HG02970 (cell line): ENCODE measurements around the gene TCHP.

Experiments used
- ATAC-seq: cut with Tn5 transposase; IDR thresholded peaks from one replicate; pipeline ENCODE4 v1.9.1; 2021; ENCODE audit warnings: mild to moderate bottlenecking, moderate library complexity, moderate number of reproducible peaks; ENCODE audit not compliant: unreplicated experiment, low FRiP score

The TCHP gene

DNA sequence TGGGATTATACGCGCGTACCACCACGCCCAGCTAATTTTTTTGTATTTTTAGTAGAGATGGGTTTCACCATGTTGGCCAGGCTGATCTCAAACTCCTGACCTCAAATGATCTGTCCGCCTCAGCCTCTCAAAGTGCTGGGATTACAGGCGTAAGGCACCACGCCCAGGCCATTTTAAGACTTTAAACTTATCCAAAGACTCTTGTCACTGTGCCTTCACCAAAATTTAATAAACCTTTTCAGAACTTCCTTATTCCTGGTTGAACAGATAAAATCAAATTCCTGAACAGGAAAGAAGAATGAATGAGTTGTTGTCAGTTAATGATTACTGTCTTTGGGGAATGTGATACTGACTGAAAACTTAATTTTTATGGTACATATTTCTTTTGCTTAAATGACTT is 58.3 kb downstream of the TCHP start:
- ATAC-seq, result no peak

DNA sequence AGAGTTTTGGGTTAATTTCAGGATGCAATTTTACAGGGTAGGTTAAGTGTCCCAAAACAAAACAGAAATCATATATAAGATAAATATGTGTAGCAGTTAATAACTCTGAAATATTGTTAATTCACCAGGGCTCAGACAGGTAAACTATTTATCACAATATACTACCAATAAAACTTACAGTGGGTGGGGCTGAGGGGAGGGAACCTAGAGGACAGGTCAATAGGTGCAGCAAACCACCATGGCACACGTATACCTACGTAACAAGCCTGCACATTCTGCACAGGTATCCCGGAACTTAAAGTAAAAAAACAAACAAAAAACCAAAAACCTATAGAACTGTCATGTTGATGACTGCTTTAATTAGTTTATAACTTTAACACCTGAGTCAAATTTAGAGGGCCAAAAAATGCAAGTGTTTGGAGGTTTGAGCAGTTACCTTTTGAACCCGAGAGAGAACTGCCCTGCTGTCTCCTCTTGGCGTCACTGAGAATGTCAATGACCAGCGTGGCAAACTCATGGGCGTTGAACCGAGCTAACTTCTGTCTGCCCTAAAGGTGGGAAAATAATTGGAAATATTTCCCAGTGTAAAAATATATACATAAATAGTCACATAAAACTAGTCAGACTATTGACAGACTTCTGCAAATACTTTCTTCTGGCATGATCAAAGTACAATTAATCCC is 59.5 kb downstream of the TCHP start:
- no peak for ATAC-seq

DNA sequence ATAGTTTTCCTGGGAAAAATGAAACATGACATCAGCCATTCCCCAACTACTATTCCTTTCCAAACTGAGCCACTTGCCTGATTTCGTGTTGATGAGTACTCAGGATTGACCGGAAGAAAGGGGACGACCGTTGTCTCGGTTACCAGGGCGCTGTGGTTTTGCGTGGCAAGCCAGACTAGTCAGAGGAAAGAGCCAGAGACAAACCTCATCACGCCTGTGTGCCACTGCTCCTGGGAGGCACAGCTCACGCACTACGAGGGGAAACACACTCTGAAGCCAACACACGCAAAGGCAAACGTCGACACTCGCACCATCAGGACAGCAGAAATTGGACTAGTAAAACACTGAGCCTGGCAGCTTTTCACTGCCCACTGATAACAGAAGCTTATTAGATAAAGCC is 61.1 kb downstream of the TCHP start:
- ATAC-seq, result no peak

DNA sequence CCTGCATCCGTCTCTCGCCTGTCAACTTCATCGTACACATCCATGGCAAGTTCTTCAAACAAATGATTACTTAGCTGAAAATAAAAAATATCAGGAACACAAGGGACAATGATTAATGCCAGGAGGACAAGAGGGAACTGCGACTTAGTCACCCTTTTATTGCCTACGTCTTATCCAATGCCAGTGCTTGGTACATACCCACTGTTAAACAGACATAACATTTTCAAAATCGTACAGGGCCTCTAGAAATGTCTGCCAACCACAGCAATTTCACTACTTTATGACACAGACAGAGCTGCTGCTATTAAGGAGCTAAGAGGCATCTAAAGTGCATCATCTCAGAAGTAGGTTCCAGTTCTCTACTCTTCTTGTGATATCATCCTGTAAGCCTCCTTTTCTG is 61.5 kb downstream of the TCHP start:
- ATAC-seq, result no peak

DNA sequence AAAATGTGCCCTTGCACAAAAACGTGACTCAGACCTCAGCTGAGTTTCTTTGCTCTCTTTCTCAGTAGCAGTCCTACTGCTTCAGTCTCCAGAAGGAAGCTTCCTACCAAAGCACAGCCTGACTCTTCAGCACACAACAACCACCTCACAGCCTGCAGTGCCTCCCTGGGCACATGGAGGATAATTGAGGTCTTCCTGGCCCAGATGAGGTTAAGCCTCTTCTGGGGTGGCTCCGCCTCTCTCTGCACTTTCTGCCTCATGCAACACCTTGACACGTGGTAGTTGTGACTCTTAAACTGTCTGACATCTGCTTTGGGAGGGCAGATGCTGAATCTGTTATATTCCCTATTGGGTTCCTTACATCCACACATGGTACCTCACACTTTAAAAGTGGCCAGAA is 62.3 kb downstream of the TCHP start:
- no peak for ATAC-seq

DNA sequence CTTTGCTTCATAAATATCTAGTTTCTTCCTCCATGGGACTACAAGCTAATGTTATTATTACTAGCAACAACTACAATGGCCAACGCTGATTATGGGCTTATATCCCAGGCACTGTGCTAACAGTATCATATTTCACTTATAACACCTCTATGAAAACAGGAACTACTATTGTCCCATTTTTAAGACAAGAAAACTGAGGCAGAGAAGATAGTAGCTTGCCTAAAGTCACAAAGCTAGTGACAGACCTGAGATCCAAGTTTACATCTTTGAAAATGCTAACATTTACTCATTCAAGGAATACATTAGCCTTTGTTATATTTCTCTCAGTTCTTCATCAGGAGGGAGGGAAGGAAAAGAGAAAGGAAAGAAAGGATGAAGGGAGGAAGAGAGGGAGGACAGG is 63.3 kb downstream of the TCHP start:
- no peak for ATAC-seq

DNA sequence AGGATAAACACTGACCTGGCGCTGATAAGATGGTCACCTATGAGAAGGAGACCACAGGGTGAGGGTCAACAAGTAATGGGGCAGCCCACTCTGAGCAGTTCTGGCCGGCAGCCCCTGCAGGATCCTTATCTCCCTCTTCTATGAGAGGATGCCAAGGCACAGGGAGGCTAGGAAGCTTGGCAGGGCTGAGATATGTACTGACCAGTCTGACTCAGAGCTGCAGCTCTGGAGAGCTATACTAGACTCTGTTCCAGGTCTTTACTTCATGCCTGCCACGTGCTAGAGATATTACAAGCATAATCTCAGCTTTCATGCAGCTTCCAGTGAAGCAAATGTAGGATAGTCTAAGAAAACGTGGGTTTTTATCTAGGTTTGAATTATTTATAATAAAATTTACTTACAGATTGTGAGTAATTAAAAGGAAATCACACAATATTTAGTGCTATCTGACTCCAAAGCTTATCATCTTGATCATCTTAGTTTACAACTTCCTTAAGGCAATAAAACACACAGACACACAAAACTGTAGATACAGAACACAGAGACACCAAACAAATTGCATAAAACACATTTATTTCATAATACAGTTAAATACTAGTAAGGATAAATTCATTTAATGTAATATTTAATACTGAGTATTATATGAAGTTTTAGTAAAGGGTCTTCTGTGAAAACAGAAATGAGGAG is 63.8 kb downstream of the TCHP start:
- ATAC-seq, result no peak

DNA sequence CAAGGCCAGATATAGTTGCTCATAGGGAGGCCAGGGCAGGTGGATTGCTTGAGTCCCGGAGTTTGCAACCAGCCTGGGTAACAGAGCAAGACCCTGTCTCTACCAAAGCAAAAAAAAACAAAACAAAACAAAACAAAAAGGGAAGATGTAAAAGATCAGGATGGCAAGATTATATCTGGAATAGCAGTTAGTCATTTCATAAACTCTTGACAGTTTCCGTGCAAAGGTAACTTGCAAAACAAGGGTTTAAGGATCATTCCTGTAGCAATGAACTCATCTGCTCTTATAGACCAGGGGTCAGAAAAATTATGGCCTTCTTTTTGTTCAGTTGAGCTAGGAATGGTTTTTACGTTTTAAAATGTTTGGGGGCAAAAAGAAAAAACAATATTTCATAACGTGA is 66.5 kb downstream of the TCHP start:
- no peak for ATAC-seq

DNA sequence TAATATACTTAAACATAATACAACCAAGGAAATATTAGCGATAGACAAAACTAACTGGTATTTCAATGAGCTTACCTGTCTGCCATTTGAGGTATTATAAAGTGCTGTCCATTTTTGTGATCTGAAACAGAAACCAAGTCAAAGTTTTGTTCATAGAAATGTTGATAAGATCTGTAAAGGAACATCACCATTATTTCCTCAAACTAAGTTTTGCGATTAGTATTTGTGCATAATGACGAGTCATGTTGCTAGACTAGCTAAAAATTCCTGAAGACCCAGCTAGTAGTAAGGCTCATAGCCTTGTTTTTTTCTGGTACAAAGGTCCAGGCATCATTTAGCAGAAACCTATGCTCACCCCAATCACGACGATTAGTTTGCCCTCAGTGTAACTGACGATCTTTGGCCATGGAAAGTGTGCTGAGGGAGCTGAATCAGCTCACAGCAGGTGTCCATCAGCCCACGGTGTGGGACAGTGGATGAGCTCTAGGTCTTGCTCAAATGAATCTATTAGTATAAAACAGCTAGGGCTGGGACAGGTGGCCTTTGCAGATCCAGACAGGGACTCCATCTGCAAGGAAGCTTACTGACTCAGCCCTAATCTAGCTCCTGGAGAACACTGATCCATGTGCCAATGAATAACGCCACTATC is 67.4 kb downstream of the TCHP start:
- no peak for ATAC-seq
